HG02678 (cell line): ENCODE data around the gene KCNA3.

Experiments used
- ATAC-seq: cut with Tn5 transposase; IDR thresholded peaks from one replicate; pipeline ENCODE4 v1.9.1; 2021; ENCODE audit warnings: mild to moderate bottlenecking, moderate library complexity; ENCODE audit not compliant: unreplicated experiment

The KCNA3 gene

DNA sequence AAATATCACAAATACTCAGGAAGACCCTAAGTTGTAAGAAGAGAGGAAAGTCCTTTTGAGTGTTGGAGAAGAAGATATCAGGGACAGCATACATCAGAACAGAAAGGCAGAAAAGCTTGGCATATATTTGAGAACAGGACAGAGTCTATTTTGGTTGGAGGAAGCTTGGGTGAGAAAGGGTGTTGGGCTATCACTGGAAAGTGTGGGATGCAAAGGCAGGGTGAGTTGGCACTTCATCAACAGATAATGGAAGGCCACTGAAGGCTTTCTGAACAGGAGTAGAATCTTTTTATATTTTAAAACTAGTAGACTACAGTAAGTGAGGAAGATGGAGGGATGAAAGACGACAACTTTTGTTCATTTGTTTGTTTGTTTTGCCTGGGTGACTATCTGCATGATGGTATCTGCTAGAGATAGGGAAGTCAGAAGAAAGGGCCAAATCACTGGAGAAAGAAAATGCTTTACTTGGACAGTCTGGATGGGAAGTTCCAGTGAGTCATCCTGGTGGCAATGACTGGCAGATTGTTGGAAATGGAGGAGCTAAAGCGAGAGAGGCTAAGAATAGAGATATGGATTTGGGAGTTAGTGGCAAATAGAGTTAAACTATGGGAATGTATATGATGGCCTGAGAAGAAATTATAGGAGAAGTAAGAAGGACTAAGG, 34.9 kb downstream of the KCNA3 start:
- ATAC-seq: no peak

DNA sequence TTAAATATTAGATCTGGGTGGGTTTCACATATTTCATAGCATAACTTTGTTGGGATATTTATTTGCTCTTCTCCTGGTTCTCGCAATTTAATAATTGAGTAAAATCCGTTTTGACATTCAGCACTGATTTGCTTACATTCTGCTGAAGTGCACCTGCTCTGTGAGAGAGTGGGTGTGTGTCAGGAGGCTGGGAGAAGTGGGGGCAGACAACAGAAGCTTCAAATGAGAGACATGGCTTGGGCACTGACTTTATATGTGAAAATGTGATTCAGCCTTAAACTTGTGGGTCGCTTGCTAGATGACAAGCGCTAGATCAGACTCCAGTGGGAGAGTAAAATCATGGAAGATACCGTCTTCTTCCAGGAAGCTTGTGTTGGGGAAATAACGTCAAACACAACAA, 36.2 kb downstream of the KCNA3 start:
- no peak for ATAC-seq

DNA sequence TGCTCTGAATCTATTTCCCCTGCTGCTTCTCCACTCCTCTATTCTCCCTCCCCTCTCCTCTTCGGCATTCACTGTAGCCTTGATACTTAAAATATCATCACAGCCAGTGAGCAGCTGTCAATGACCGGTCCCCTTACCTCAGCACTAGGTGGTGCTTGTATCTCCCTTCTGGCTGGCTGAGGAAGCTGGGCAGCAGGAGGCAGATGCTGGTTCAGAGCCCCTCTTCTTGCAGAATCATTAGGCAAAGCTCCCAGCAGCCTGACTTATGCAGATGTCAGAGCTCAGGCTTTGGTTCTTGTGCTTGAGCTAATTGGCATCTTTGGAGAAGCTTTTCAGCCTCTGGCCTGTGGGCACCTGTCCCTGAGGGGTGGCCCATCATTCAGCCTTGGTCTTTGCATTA, 36.7 kb downstream of the KCNA3 start:
- ATAC-seq: no peak

DNA sequence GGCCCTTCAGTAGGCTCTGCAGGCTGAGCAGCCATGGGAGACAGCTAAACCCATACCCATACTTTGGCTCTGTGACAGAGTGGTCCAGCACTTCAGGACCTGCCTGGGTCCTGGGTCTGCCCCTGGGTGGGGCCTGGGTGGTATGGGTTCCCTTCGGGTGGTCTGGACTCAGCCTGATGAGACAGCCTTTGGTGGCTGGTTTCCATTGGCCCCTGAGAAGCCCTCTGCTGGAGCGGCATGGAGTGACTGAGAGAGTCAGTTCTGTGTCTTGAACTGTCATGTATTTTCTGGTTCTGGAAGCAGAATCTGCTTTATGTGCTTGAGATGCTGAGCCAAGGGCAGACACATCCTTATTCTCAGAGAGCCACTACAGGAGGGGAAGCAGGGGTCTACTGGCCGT, 37.3 kb downstream of the KCNA3 start:
- no peak for ATAC-seq

DNA sequence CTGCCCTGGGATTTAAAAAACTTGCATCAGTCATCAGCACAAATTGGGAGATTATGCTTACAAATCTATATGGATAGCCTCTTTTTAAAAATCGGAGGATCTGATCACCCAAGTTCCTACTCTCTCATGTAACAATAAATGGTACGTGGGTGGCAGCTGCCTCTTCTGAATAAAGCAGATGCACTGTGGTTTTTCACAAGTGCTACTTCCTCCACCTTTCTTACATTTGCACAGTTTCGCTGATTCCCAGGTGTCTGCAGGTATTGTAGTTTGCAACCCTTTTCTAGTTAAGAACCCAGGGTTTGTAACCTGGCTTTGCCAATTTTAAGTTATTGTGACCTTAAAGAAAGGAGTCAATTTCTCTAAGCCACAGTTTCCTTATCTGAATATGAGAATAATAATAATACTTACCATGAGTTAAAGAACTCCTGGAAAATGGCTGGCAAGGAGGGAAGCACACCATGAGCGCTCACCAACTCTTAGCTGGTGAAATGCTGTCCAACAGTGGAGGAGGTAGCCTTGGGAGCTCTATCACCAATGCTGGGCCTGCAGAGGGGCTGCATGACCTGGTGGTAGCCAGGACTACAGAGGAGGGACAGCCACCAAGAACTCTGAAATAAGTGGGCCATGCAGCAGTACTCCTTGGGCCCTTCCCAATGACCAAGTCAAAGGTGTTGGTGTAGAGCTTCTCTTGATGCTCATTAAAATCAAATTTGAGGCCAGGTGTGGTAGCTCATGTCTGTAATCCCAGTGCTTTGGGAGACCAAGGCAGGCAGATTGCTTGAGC, 38.4 kb downstream of the KCNA3 start:
- ATAC-seq: no peak

DNA sequence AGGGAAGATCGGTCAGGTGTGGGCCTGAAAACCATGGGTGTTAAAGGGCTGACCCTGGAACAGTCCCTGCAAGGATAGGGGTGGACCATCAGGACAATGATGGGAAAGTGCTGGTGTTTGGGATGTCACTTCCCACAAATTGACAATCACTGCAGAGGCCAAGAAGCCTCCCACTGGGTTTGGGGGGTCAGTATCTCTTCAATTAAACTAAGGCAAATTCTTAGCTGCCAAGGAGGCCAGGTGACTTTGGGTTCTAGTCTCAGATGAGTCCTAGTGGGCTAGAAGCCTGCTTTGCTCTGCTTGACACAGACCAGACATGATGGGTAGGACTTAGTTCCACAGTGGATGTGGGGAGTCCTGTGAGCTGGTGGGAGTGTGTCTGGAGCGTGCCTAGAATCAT, 39.3 kb downstream of the KCNA3 start:
- ATAC-seq: no peak

DNA sequence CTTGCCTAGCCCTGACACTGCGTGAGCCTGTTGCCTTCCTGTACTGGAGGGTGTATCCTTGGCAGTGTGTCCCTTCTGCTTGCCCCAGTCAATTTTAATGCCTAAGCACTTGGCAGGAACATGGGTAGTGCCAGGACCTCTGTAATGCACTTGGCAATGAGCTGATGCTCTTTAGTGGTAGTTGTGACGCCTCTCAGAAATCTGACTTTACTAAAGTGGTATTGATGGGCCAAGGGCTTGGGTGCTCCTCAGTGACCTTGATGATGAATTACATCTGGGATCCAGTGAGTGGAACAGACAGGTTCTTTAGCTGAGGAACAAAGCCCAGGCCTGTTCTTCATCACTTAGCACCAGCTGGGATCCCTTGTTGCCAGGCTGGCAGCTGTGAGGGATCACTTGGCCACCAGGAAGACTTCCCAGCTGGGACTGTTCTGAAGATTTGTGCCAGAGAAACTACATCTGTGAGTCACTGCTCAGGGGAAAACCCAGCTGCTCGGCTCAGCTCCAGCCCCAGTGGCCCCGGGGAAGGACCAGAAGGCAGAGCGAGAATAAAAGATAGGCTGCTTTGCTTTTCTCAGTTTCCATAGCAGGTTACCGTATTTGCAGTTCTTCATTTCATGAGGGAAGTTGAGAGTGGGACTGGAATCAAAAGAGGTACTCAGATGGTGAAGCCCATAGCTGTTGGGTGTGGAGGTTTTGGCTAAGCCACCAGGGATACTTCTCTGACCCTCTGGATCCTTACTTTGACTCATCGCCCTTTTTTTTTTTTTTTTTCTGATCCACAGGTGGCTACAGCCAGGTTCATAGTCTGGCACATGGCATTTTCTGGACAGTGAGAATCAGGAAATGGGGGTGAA, 40.1 kb downstream of the KCNA3 start:
- ATAC-seq: peak; percentile 67

DNA sequence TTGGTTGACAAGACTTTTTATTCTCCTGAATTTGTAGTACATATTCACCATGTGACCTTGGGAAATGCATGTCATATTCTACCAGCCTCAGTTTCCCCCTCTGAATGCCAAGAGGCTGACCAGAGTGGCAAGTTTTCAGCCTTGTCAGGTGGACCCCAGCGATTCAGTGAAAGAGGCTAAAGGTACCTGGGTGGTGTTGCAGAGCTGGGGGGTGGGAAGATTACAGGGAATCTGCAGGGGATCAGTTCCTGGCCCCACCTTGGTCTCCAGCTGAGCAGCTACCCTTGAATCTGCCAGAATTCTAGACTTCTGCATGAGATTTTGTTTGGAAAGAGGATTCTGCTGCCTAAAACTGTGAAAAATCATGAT, 40.7 kb downstream of the KCNA3 start:
- ATAC-seq: no peak

DNA sequence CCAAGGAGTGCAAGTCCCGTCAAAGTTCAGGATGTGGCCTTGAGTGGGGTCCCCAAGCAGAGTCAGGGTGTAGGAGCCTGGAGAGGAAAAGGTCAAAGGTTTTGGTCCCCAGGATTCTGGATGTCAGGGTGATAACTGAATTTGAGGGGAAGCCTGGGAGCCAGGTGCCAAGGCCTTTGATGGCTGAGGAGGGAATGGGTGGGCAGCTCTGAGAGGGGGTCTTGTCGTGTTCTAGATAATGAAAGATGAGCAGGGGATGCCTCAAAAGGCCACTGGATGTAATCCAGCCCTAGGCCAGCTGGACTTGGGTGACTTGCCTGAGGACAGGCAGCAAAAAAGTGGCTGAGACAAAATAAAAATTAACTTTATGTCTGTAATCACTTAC, 41.1 kb downstream of the KCNA3 start:
- ATAC-seq: no peak

DNA sequence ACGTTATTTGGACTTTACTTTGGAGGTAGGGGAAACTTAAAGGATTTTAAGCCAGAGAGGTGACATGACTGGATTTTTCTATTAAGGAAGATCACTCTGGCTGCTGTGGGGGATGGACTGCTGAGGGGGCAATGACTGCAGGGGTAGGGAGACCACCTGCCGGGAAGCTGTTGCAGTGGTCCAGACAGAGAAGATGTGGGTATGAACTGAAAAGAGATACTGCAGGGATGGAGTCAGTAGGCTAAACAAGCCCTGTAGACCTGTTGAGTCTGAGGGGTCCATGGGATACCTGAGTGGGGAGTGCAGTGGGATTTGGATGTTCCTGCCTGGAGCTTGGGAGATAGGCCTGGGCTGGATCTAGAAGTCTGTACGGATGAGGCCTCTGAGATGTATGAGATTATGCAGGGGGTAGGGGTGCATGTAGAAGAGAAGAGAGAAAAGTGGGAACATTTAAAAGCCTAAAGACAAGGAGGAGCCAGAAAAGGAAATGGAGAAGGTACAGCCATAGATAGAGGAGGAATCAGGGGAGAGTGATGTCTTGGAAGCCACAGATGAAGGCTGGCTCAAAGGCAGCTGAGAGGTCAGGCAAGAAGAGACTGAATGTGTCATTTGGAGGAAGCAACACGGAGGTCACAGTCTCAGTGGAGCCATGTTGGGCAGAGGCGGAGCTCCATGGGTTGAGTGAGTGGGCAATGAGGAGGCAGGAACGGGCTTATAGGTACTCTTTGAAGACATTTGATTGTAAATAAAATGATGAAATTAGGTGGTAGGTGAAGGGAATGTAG, 42.7 kb downstream of the KCNA3 start:
- no peak for ATAC-seq

DNA sequence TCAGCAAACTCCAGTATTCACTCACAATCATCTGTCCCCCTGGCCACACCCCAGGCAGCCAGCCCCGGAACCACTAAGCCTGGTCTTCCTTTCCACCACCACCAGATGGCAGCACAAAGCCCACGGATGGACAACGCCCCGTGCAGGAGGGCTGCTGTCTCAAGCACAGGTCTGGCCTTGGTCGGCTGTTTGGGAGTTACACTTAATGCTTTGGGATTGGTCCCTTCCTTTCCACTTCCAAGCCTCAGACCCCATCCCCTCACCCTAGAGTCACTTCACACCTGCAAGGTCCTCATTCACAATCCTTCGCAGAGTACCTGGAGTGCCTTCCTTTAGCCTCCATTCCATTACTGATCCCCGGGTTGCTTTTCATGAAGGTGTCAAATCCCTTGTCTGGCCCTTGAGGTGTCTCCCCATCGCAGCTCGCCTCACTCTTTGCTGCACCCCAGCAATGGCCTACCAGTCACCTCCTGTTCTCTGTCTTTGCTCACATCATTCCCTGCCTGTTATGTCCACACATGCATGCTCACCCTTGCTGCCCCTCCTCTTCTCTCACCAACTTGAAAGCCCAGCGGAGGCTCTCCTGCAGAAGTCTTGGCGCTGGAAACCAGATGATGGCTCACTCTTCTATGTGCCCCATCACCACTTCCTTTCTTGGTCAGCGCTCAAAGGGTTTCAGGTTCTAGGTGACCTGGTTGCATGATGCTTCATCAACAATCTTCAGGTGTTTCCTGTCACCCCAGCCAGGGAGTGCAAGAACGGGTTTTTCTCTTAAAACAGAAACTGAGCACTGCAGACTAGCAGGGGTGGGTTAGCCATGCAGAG, 43.7 kb downstream of the KCNA3 start:
- ATAC-seq: peak; percentile 47

DNA sequence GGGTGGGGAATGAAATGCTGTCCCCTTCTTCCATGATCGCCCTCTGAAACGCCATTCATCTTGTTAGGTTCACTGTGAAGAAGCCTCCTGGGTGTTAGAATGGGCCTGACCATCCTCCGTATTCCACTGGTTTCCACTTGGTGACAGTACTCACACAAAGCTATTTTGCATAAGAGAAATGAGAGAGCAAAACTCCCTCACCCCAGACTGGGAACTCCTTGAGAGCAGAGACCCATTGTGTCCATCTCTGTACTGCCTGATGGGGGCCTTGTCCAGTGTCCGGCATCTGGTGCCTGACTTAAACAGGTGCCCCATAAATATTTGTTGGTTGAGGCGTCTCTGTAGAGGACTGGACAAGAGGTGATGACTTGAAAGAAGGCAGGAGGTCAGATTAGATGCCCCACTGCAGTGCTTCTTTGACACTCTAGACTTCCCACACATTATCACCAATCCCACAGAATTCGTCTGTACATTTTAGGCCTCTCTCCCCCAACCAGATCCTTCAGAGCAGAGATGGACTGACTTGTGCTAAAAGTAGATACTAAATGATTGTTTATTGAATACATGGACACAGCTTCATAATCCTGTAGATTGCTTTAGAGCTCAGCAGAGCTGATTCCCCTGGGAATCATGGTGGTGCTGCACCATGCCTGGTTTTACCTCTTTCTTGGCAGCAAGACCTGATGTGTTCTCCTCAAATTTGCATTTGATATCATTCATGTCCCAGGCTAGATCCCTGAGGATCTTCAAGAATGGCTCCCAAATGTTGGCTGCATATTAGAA, 46.2 kb downstream of the KCNA3 start:
- ATAC-seq: no peak

DNA sequence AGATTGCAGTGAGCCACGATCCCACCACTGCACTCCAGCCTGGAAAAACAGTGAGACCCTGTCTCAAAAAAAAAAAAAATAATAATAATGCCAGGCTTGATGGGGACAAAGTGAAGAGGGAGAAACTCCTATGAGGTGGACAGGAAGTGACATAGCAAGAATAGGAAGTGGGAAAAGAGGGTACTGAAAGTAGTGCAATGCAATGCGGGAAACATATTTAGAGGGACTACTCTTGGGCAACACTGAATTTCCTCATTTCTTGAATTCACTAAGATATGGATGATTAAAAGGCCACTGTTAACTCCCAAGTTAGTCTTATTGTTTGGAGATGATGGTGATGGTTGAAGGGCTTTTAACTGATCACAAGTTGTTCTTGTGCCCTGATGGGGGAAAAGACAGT, 47.0 kb downstream of the KCNA3 start:
- no peak for ATAC-seq

DNA sequence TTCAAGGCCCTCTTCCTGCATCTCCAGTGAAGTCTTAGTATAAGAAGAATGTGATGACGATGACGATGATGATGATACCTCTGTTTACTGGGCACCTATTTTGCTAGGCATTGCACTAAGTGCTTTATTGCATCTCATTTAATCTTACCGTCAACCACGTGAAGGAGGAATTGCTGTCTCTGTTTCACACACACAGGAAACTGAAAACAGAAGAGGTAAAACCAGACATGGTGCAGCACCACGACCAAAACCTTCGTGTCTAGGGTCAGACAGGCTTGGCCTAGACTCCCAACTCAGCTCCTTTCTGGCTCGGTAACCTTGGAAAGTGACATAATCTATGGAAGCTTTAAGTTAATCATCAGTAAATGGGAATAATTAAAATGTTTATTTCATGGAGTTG, 47.9 kb downstream of the KCNA3 start:
- no peak for ATAC-seq
